Endothelial cell of umbilical vein (primary cell): ENCODE results near the gene PCSK9. TPM values are rescaled to one million over a fixed set of nuclear protein-coding genes. Genes with fewer than 3 reads are reported as not detected.

Experiments used
- BruUV-seq: library from RNA; stranded (reverse); fragments of 400-500 nt; replicated peaks from 2 replicates; lab custom pipeline; 2021; lab: Mats Ljungman, UMichigan
- CTCF ChIA-PET: fragments of 300-600, 350-600 bp; sonication (Branson Sonifier 250); formaldehyde crosslinking; loops from one replicate; lab custom pipeline; 2021; ENCODE audit warnings: antibody characterized with exemption, inconsistent platforms; lab: Charles Lee
- POLR2A ChIA-PET: fragments of 300-600, 350-600 bp; sonication (Branson Sonifier 250); formaldehyde crosslinking; loops from one replicate; lab custom pipeline; 2021; ENCODE audit warnings: antibody characterized with exemption, inconsistent platforms; lab: Charles Lee
- DNase-seq: peaks from one replicate; pipeline ENCODE4 v3.0.0-alpha.2; 2011; ENCODE audit warnings: low read depth, low spot score
- FAIRE-seq: peaks from 2 replicates; lab custom pipeline; 2011; peaks lifted over from hg19 to GRCh38; lab: Jason Lieb, UNC
- H2AFZ ChIP-seq: 2 replicates; pipeline ENCODE4 v1.6.0; 2012; ENCODE audit warnings: low read depth, low read length, control low read depth, inconsistent platforms
- H3K27ac ChIP-seq: 2 replicates; pipeline ENCODE4 v1.5.1; 2011; ENCODE audit warnings: low read depth, mild to moderate bottlenecking, control low read depth, low read length, moderate library complexity; ENCODE audit not compliant: insufficient read depth
- H3K27me3 ChIP-seq, 2 experiments: 2 replicates each; pipeline versions ENCODE4 v1.6.0 to v1.6.1; 2011; ENCODE audit warnings: low read length in 2 of 2, mixed read lengths in 1 of 2; ENCODE audit not compliant: control insufficient read depth in 2 of 2, insufficient read depth in 2 of 2
- H3K36me3 ChIP-seq, 2 experiments: 2 replicates in 1 of 2; 3 replicates in 1 of 2; pipeline ENCODE4 v1.5.1; 2011; ENCODE audit warnings: low read length in 2 of 2, mild to moderate bottlenecking in 1 of 2, moderate library complexity in 1 of 2; ENCODE audit not compliant: control insufficient read depth in 2 of 2, insufficient read depth in 2 of 2; ENCODE audit errors: extremely low read depth in 1 of 2
- H3K4me1 ChIP-seq: 3 replicates; pipeline ENCODE4 v1.5.1; 2011; ENCODE audit warnings: mild to moderate bottlenecking, low read length; ENCODE audit not compliant: control insufficient read depth, insufficient read depth; ENCODE audit errors: extremely low read depth
- H3K4me2 ChIP-seq: 2 replicates; pipeline ENCODE4 v1.6.1; 2011; ENCODE audit warnings: low read length, control low read depth, mixed read lengths; ENCODE audit not compliant: insufficient read depth
- H3K4me3 ChIP-seq, 3 experiments: fragments of 200-600 bp in 1 of 3; sonication (generic), shearing (Covaris generic) in 1 of 3; replicated peaks in 1 of 3; 2 replicates each; pipeline ENCODE4 v1.5.1; 2011 to 2016; ENCODE audit warnings: control low read depth in 3 of 3, low read length in 3 of 3, mild to moderate bottlenecking in 2 of 3, inconsistent platforms in 1 of 3, low read depth in 1 of 3, moderate library complexity in 1 of 3; ENCODE audit not compliant: insufficient read depth in 1 of 3
- H3K79me2 ChIP-seq: 2 replicates; pipeline ENCODE4 v1.6.0; 2012; ENCODE audit warnings: low read length, inconsistent platforms; ENCODE audit not compliant: control insufficient read depth, insufficient read depth
- H3K9ac ChIP-seq: replicated peaks from 2 replicates; pipeline ENCODE3; 2011; ENCODE audit warnings: low read length, control low read depth; ENCODE audit not compliant: insufficient read depth; ENCODE audit errors: extremely low read depth
- H3K9me1 ChIP-seq: replicated peaks from 3 replicates; pipeline ENCODE4 v1.6.0; 2011; ENCODE audit warnings: mild to moderate bottlenecking, low read length; ENCODE audit not compliant: control insufficient read depth, insufficient read depth; ENCODE audit errors: extremely low read depth
- H3K9me3 ChIP-seq: replicated peaks from 2 replicates; pipeline ENCODE4 v1.5.1; 2012; ENCODE audit warnings: low read length, inconsistent platforms; ENCODE audit not compliant: control insufficient read depth, insufficient read depth
- H4K20me1 ChIP-seq: replicated peaks from 2 replicates; pipeline ENCODE3; 2011; ENCODE audit warnings: mild to moderate bottlenecking, low read length; ENCODE audit not compliant: control insufficient read depth, insufficient read depth; ENCODE audit errors: extremely low read depth
- CTCF ChIP-seq, 2 donors: IDR thresholded peaks; 1 replicate in 1 of 2; 2 replicates in 1 of 2; pipeline ENCODE4 v1.5.1; 2011; ENCODE audit warnings: low read length in 2 of 2, mild to moderate bottlenecking in 2 of 2, moderate library complexity in 2 of 2, control low read depth in 1 of 2, inconsistent platforms in 1 of 2, low read depth in 1 of 2; ENCODE audit not compliant: insufficient read depth in 1 of 2; ENCODE audit errors: extremely low read depth in 1 of 2
- EZH2 ChIP-seq: IDR thresholded peaks from 2 replicates; pipeline ENCODE4 v1.6.1; 2012; ENCODE audit warnings: borderline replicate concordance, low read depth, mild to moderate bottlenecking, moderate library complexity, low read length, inconsistent platforms; ENCODE audit not compliant: severe bottlenecking
- FOS ChIP-seq: IDR thresholded peaks from 2 replicates; pipeline ENCODE4 v1.6.1; 2011; ENCODE audit warnings: mild to moderate bottlenecking, low read length, moderate library complexity, borderline replicate concordance; ENCODE audit not compliant: insufficient read depth
- GATA2 ChIP-seq: IDR thresholded peaks from 2 replicates; pipeline ENCODE4 v1.7.0; 2011; ENCODE audit warnings: low read depth, mild to moderate bottlenecking, moderate library complexity, mixed read lengths, low read length; ENCODE audit not compliant: insufficient read length, insufficient read depth
- JUN ChIP-seq: IDR thresholded peaks from 2 replicates; pipeline ENCODE4 v1.6.1; 2011; ENCODE audit warnings: borderline replicate concordance, low read depth; ENCODE audit not compliant: insufficient read length, insufficient read depth
- MYC ChIP-seq: IDR thresholded peaks from one replicate; pipeline ENCODE4 v1.6.1; 2011; ENCODE audit warnings: mild to moderate bottlenecking, low read depth, low read length
- POLR2A ChIP-seq: IDR thresholded peaks from 2 replicates; pipeline ENCODE4 v1.6.1; 2012; ENCODE audit warnings: low read depth, mild to moderate bottlenecking, control low read depth, low read length
- POLR2AphosphoS5 ChIP-seq: IDR thresholded peaks from 2 replicates; pipeline ENCODE4 v1.6.1; 2012; ENCODE audit warnings: low read depth, mild to moderate bottlenecking, control low read depth, low read length, moderate library complexity; ENCODE audit not compliant: insufficient read depth
- dilution Hi-C: fragments of 300-500 bp; cut with MboI; formaldehyde crosslinking; loops from one replicate; pipeline ENCODE4 v1.15.0; 2019; ENCODE audit warnings: low sequenced_read_pairs; ENCODE audit not compliant: extremely low pct_ligation_motif_present
- intact Hi-C: fragments of 100-400 bp; cut with micrococcal nuclease; formaldehyde crosslinking; loops from one replicate; pipeline ENCODE4 v1.10.0; 2022
- polyA plus RNA-seq, 4 experiments: library from polyadenylated mRNA; depleted of rRNA in 3 of 4; stranded (reverse) in 3 of 4; unstranded in 1 of 4; fragments of >200 nt; gene quantifications; 2 replicates each; pipeline versions ENCODE4 v1.2.1 to v1.2.3, GENCODE V29; 2011 to 2012; ENCODE audit warnings: missing spikeins in 1 of 4
- total RNA-seq: library from RNA; stranded (reverse); gene quantifications from 2 replicates; pipeline ENCODE4 v1.2.3, GENCODE V29; 2021

The PCSK9 gene
- total and polyA plus RNA-seq, 2 donors (not counting 3 experiments of a cell fraction or from before 2014, with no cell fraction given): 0.17 to 0.35 TPM

DNA sequence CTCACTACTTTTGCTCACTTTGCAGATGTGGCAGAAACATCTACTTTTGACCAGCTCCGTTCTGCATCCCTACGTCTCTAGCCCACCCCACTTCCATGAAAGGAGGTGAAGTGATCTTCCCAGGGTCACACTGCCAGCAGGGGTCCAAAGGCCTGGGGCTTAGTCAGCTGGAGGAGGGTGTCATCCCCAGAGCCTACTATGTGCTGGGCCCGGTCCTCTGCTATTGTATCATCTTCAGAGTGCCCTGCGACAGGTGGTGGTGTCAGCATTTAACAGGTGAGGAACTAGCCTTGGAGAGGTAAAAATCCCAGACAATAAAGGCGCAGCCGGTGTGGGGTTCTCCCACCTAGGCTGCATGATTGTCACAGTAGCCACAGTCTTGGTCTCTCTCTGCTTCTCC is 46.2 kb upstream of the PCSK9 start:
- no peak overlapping the region for H3K27ac ChIP-seq
- no peaks in the 10 kb centered on the region for H4K20me1 ChIP-seq
- no peak overlapping the region for H2AFZ ChIP-seq
- intact Hi-C loops (no loop called here), dilution Hi-C loops (no loop called here)
- no peak for FAIRE-seq
- H3K36me3 ChIP-seq: no peaks in the 10 kb centered on the region
- H3K9me3 ChIP-seq: no peaks in the 10 kb centered on the region
- POLR2A ChIA-PET: no interaction called here
- no peak overlapping the region for H3K4me3 ChIP-seq
- no peak overlapping the region for H3K9ac ChIP-seq
- no peaks in the 10 kb centered on the region for H3K79me2 ChIP-seq
- no peak for DNase-seq
- H3K9me1 ChIP-seq: no peaks in the 10 kb centered on the region
- no TSS peak for BruUV-seq
- no peak overlapping the region for H3K4me2 ChIP-seq
- no peak for TF ChIP-seq MYC
- no peak for TF ChIP-seq GATA2
- no peak for TF ChIP-seq POLR2AphosphoS5
- TF ChIP-seq JUN: no peak
- TF ChIP-seq POLR2A: no peak
- no peak for TF ChIP-seq CTCF (IDR thresholded peaks at IDR 0.05; ENCODE audit: extremely low read depth in 1 of 2, insufficient read depth in 1 of 2, low read depth in 1 of 2, low read length in 2 of 2)
- TF ChIP-seq EZH2: no peak
- TF ChIP-seq FOS: no peak
- CTCF ChIA-PET: interaction anchor here (1.2 to 25.0 kb wide), 5 partner anchors 9 to 47 kb away, joined by 3 to 918 read pairs (median 3); no protein-coding TSS in a partner anchor
- H3K27me3 ChIP-seq: peaks cover 12 to 14% of the 10 kb centered on the region in 2 experiments
- peaks cover 3% of the 10 kb centered on the region for H3K4me1 ChIP-seq
